Measurements from ENCODE around the gene CYP27B1.
A peak's percentile ranks its signal among the peaks of the same experiment; 100 is the strongest.

The CYP27B1 gene

DNA sequence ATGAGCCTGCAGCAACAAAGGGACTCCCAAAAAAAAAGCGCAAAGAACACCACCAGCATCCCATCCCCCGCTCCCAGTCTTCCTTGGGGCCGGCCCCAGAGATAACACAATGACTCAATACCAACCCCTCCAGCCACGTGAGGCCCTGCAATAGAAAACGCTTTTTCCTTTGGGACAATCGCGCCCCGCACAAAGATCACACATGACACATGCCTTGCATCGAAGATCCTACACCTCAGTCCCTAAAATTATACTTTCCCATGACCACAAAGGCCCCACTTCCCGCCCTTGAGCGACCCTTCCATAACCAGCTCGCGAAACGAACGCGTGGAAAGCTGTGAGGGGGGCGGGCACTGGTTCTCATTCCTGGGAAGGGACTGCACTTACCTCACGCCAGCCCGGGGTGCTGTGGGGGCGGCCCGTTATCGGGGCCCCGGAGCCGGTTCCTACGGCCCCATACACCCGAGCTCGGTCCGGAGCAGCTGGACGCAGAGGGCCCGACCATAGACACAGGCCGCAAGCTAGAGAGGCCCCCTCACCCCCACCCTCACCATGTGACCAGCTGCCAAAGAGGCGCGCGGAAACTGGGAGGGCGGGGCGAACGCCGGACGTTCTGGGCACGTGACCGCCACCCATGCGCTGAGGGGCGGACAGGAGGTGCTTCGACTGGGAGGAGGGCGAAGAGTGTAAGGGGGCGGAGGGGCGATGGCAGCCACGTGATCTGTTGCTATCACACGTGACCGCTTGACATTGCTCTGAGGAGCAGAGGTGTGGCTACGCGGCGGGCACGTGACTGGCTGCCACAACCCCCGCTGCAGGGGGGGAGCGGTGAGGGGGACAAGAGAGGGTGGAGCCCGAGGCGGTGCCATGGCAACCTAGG, 14.8 kb downstream of the CYP27B1 start, which contains the start of gene CDK4:
CDK4 (minus strand) TSS at position 523 of the 880 bp plus-strand sequence. CDS start 593 bp downstream, outside the sequence.
- DNase-seq (ENCODE audit: low read depth in 1 of 2, low spot score in 1 of 2), result peak; percentile 95 to 97

DNA sequence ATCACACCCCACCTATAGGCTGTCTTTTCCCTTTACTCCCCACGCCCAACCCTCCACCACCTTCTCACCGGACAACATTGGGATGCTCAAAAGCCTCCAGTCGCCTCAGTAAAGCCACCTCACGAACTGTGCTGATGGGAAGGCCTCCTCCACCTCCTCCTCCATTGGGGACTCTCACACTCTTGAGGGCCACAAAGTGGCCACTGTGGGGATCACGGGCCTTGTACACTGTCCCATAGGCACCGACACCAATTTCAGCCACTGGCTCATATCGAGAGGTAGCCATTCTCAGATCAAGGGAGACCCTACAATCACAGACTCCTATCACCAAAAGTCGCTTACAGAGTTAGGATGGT, 15.5 kb downstream of the CYP27B1 start:
- no peak for DNase-seq (ENCODE audit: low read depth in 1 of 2, low spot score in 1 of 2)

DNA sequence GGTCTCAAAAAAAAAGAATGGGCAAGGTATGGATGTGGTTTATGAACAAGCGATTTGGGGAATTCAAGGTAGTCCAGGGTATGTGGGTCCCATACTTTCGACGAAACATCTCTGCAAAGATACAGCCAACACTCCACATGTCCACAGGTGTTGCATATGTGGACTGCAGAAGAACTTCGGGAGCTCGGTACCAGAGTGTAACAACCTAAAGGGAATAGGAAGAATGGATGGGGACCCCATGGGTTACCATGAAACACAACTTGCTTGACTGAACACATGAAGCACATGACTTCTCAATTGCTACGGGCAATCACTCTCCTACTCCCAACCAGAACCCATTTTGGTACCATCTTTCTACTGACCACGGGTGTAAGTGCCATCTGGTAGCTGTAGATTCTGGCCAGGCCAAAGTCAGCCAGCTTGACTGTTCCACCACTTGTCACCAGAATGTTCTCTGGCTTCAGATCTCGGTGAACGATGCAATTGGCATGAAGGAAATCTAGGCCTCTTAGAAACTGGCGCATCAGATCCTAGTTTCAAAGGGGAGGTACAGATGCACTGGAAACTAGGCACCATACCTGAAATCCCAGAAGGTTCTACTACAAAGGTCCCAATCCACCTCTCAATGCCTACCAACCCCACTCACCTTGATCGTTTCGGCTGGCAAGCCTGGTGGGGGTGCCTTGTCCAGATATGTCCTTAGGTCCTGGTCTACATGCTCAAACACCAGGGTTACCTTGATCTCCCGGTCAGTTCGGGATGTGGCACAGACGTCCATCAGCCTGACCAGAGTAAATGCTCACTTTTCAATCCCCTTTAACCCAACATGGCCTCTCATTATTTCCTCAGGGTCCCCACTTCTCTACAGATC, 16.1 kb downstream of the CYP27B1 start:
- DNase-seq (ENCODE audit: low read depth in 1 of 2, low spot score in 1 of 2), result no peak

DNA sequence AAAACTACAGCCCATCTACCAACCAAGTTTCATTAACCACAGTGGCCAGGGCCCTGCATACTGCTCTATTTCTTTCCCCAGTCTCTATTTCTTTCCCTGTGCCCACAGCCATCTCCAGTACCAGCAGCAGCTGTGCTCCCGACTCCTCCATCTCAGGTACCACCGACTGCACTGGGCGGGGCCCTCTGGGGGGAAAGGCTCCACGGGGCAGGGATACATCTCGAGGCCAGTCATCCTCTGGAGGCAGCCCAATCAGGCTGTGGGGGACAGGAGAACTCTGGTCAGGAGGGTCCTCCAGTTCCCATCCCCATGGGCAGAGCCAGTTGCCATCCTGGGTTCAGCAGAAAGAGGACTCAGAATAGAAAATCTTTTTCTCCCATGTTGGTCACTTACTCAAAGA, 17.8 kb downstream of the CYP27B1 start:
- DNase-seq (ENCODE audit: low read depth in 1 of 2, low spot score in 1 of 2), result no peak

DNA sequence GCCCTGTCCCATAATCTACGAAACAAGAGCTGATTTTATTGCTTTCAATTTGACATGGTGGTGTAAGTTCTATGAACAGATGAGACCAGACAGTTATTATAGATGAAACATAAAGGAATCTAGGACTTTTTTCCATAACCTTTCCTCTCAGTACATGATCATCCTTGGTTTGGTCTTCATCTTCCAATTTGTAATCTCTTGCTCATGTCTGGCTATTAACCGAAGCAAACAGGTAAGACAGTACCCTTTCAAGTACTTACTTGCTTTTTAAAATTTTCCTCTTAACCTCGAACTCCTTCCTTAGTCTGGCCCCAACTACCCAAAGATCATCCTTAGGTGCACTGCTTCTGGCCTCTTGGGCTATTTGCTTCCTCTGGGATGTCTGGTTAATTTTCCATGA, 20.9 kb downstream of the CYP27B1 start:
- no peak for DNase-seq (ENCODE audit: low read depth in 1 of 2, low spot score in 1 of 2)

DNA sequence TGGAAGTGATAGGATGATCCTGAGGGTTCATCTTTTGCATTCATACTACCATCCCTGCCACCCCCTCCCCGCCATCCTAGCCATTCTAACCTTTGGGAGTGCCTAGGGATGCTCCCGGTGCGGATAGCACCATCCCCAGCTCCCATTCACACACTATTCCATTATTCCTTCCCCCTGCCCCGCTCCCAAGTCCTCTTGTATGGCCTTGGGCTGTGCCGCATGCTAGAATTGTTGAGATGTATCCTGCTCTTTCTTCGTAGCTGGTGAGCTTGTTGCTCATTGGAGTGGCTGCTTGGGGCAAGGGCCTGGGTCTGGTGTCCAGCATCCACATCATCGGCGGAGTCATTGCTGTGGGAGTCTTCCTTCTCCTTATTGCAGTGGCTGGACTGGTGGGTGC, 21.4 kb downstream of the CYP27B1 start:
- no peak for DNase-seq (ENCODE audit: low read depth in 1 of 2, low spot score in 1 of 2)

DNA sequence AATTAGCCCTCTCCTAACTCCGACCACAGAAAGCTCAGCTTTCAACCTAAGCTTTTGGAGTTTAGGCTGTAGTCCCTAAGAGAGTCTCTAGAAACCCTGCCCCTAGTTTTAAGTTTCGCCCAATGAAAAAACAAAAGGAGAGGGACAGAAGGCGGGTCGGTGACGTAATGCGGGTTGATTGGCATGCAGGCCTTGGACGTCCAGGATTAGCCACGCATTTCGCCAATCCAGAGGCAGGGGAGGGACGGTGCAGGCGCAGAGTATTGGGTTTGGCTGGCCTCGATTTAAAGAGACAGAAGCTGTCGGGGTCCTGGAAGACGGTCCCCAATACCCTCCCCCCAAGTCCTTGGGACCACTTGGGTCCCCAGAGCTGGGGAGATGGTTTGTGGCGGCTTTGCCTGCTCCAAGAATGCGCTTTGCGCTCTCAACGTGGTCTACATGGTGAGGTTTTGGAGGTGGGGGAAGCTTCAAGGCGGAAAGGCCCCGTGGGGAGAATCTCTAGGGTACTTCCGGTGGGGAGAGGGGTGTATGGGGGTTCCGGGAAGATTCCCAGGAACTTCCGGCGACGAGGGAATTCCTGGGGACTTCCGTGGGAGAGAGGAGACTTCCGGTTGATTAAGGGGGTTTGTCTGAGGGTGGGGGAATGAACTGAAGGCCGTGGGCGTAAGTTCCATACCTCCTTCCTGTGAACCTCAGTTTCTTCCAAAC, 21.9 kb downstream of the CYP27B1 start, which contains the start of gene TSPAN31:
TSPAN31 (plus strand) TSS at position 263 of the 708 bp plus-strand sequence; CDS start at position 379, 116 bp downstream.
- peak; percentile 78 to 88 for DNase-seq (ENCODE audit: low read depth in 1 of 2, low spot score in 1 of 2)

DNA sequence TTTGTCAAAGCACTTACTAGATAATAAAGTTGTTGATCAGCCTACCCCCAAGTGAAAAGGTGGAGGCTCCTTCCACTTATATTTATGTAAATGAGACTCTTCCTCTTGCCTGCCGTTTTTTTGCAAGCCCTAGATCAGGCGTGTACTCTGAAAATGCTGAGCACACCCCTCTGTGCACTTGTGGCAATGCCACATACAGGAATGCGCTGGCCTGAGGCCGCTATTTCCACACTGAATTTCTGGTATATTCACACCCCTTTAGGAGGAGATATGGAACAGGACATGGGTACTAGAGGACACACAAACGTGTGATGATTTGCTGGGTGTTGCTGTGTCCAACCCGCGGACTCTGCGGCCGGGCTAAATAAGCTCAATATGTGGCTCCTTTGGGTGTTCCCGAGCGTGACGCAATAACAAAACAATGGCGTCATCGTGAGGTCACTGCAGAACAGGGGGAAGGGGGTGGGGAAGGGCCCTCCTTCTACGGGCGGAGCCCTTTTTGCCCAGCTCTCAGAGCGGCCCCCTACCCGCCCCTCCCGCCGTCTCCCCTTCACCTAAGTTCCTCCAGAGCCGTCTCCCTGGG, 22.6 kb downstream of the CYP27B1 start:
- peak in 1 of 2 donors; percentile 60 for DNase-seq (ENCODE audit: low read depth in 1 of 2, low spot score in 1 of 2)

DNA sequence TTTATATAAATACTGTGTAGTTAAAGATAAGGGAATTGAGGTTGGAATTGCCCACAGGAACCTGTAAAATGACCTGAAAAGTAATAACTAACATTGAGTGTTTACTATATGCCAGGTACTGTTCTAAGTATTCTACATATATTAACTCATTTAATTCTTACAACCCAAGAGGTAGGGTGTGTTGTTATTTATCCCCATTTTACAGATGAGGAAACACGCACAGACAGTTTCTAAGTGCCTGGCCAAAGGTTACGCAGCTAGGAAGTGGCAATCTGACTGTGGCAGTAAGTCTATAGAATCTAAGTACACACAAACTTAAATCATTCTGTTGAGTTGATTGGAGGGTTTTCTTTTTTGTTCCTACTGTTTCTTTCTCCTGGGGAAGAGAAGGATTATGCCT, 23.1 kb downstream of the CYP27B1 start:
- no peak for DNase-seq (ENCODE audit: low read depth in 1 of 2, low spot score in 1 of 2)

DNA sequence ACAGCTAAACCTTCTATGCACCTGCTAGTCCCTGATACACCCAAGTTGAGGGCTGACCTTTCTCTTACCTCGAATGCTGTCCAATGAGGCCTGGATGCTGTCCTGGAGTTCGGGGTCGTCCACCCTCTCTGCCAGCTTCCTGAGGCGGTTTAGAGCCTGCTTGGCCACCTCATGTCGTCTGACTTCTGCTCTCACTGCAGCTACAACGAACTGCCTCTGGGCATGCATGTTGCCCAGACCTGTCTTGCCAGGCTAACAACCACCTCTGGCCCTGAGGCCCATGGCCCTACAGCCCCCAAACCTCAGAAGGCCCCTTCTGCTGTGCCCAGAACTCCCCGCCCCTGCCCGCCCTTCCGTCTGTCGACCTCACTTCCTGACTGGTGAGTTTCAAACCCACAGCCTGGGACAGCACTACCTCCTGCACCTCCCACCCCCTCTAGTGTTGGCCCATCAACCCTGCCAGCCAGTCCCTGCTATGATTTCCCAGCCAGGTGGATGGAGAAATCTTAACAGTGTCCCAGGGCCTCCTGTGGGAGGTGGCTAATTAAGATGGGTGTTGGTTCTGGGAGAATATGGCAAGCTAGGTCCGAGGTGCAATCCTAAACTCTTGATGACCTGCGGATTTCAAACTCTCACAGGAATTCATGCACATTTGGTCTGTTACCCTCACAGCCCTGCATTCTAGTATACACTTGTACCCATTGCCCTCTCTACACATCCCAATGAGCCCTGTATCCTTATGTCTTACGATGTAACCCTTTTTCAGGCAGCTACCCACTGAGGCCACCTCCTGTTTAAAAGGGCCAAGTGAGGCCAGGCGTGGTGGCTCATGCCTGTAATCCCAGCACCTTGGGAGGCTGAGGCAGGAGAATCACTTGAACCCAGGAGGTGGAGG, 24.8 kb downstream of the CYP27B1 start:
- peak; percentile 53 to 62 for DNase-seq (ENCODE audit: low read depth in 1 of 2, low spot score in 1 of 2)

DNA sequence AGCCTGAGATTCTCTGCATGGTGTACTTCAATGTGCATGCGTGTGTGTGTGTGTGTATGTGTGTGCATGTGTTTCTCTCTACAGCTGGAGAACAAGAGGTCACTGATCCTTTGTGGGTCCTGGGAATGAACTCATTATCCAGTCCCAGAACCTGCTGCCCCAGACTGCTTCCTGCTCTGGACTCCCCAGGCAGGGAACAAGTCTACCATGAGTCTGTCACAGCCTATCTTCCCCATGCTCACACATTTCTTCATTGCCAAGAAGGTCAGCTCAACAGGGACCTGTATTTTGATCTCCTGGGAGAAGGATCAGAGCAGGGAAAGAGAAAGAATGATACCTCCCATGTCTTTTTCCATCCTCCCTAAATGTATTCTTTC, 25.5 kb downstream of the CYP27B1 start:
- DNase-seq (ENCODE audit: low read depth in 1 of 2, low spot score in 1 of 2), result no peak

DNA sequence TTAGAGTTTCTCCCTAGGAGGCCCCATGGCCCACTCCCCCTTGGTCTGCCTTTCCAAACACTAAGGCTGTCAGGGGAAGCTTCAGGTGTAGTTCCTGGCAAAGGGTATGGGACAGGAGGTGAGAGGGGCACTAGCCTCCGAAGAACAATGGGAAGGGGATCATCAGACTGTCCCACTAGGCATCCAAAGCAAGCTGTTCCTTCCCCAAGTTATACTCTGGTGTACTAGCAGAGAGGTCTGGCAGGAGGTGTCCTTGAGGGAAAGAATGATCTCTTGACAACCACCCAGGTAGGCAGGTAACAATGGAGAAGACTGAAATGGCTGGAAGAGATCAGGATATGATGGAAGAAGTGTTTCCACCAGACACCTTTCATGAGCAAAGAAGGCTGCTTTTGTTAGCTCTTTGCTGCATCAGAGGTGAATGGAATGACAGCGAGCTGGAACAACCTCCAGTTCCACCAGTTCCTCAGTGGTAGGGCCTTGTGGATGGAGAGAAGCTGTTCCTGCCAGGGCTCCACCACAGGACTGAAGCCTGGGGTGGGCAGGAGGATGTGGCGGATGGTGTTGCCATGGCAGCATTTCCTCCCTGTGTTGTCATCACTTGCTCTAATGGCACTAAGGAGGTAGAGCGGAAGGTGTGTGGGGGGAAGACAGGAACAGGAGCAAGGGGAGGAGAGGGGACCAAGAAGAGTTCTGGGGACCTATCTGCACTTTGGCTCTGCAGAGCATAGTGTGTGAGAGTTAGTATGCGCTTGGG, 26.0 kb downstream of the CYP27B1 start:
- peak; percentile 59 to 62 for DNase-seq (ENCODE audit: low read depth in 1 of 2, low spot score in 1 of 2)

DNA sequence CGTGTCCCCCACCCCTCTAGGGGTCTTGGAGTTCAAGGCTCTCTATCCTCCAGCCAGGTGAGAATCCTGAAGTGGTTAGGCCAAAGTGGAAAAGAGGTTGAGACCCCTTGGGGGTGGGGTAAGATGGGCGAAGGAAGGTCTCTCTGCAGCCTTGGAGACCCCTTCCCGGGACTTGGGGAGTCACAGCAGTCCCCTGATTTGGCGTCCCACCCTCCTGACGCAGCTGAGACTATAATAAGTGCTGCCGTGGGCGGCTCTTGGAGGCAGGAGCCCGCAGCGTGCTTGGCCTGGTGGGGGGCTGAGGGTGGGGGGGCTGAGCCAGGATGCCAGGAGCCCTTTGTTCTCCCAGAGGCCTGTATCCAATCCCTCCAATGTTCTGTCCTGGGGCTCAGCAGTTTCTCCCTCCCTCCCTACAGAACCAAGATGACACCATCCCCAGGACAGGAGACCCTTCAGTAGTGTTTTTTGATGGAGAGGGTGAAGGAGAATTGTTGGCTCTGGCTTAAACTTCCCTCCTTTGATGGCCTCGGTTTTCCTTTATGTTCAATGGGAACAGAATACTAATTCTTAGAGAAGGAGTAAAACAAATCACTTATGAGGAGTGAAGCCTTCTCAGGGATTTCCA, 26.9 kb downstream of the CYP27B1 start:
- no peak for DNase-seq (ENCODE audit: low read depth in 1 of 2, low spot score in 1 of 2)

DNA sequence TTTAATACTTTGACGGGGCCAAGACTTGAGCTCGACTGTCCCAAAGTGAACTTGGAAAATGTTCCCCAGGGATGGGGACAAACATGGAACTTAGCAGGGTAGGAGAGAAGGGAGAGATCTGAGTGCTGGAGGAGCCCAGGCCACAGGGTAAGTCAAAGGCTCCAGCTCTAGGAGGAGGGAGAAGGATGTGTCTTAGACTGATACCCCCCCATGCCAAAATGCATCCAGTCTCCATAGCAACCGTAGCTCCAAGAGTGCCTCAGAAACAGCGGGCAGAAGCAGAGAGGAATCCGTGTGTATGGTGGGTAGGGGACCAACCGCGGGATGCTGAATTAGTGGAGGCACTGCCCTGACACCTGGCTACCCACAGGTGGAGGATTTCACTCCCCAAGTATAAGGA, 27.5 kb downstream of the CYP27B1 start:
- no peak for DNase-seq (ENCODE audit: low read depth in 1 of 2, low spot score in 1 of 2)

DNA sequence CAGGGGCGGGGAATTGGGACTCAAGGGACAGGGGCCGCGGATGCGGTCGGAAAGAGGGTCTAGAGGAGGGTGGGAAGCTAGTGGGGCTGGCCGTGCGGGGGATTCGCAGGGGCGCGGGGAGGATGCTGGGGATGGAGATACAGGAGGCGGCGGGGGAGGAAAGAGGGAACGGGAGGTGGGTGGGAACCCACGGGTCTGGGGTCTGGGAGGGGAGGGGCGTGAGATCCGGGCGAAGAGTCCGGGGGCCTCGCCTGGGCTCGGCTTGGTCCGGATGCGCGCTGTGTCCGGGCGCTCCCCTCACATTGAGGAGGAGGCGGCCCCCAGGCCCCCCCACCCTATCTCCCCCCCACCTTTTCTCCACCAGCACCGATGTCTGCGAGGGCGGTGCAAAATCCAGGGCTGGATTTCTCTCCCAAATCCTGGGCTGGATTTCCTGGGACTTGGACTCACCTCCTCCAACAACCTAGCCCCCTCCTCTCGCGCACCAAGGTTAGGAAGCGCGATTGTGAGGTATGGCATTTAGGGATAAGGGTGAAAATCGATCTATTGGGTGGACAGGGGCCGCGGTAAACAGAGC, 28.1 kb downstream of the CYP27B1 start, which contains the start of gene AGAP2:
AGAP2 (minus strand) TSS at position 82 of the 577 bp plus-strand sequence. CDS start 496 bp downstream, outside the sequence.
- no peak for DNase-seq (ENCODE audit: low read depth in 1 of 2, low spot score in 1 of 2)

DNA sequence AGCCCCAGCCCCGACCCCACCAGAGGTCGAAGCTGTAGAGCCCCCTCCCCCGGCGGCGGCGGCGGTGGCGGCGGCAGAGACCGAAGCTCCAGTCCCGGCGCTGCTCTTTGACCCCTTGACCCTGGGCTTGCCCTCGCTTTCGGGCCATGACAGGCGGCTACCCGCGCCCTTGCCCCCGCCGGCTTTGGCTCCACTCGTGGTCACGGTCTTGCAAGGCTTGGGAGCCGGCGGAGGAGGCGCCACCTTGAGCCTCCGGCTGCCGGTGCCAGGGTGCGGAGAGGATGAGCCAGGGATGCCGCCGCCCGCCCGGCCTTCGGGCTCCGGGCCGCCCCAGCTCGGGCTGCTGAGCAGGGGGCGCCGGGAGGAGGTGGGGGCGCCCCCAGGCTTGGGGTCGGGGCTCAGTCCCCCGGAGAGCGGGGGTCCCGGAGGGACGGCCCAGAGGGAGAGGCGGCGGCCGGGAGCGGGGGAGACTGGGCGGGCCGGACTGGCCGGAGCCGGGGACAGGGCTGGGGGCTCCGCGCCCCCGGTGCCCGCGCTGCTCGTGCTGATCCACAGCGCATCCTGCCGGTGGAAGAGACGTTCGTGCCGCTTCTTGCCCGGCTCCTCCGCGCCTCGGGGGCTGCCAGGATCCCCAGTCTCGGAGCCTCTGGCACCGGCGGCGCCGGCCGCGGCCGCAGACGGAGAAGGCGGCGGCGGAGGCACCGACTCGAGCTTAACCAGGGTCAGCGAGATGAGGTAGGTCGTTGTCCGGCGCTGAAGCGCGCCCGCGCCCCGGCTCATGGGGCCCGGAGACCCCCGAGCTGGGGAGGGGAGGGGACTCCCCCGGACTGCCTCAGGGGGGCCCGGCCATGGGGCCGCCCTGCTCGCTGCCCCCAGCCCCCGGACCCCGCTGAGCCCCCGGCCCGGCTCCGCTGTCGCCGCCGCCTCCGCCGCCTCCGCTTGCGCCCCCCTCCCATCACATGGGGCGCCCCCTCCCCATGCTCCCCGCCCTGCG, 29.1 kb downstream of the CYP27B1 start:
- DNase-seq (ENCODE audit: low read depth in 1 of 2, low spot score in 1 of 2), result no peak
